GM12872 (cell line): Measurements from ENCODE around the gene ATP11A.

Experiments
- TF ChIP-seq, protein P1 (sequence below): IDR thresholded peaks from 3 replicates; pipeline ENCODE4 v1.5.1; 2011; ENCODE audit warnings: low read depth, mild to moderate bottlenecking, low read length, moderate library complexity; ENCODE audit not compliant: insufficient read depth

Gene ATP11A

DNA sequence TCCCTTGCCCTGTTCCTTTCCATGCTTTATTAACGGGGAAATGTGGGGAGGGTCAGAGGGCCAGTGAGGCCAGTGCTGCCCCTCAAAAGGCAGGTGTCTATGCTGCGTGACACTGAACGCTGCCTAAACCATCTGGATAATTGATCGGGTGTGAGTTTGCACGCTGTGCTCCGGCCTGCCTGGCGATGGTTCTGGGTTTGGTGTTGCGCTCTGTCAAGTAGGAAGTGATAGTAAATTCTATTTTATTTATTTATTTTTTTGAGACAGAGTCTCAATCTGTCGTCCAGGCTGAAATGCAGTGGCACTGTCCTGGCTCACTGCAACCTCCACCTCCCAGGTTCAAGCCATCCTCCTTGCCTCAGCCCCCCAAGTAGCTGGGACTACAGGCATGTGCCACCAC lies 86.5 kb downstream of the ATP11A start:
- TF ChIP-seq, protein P1, sequence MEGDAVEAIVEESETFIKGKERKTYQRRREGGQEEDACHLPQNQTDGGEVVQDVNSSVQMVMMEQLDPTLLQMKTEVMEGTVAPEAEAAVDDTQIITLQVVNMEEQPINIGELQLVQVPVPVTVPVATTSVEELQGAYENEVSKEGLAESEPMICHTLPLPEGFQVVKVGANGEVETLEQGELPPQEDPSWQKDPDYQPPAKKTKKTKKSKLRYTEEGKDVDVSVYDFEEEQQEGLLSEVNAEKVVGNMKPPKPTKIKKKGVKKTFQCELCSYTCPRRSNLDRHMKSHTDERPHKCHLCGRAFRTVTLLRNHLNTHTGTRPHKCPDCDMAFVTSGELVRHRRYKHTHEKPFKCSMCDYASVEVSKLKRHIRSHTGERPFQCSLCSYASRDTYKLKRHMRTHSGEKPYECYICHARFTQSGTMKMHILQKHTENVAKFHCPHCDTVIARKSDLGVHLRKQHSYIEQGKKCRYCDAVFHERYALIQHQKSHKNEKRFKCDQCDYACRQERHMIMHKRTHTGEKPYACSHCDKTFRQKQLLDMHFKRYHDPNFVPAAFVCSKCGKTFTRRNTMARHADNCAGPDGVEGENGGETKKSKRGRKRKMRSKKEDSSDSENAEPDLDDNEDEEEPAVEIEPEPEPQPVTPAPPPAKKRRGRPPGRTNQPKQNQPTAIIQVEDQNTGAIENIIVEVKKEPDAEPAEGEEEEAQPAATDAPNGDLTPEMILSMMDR = no peak

DNA sequence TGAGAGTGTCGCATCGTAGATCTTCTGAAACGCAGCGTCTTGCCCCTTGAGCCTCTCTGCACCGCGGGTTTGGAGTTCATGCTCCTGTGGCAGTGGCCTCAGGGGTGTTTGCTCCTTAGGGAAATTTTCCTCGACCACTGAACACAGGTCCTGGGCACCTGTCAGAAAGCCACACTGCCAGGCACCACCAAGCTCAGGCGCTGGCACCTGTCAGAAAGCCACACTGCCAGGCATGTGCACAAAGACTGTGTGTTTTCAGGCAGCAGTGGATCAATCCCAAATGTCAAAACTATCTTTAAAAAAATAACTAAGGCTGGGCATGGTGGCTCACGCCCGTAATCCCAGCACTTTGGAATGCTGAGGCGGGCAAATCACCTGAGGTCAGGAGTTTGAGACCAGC lies 87.1 kb downstream of the ATP11A start:
- TF ChIP-seq, protein P1 = no peak

DNA sequence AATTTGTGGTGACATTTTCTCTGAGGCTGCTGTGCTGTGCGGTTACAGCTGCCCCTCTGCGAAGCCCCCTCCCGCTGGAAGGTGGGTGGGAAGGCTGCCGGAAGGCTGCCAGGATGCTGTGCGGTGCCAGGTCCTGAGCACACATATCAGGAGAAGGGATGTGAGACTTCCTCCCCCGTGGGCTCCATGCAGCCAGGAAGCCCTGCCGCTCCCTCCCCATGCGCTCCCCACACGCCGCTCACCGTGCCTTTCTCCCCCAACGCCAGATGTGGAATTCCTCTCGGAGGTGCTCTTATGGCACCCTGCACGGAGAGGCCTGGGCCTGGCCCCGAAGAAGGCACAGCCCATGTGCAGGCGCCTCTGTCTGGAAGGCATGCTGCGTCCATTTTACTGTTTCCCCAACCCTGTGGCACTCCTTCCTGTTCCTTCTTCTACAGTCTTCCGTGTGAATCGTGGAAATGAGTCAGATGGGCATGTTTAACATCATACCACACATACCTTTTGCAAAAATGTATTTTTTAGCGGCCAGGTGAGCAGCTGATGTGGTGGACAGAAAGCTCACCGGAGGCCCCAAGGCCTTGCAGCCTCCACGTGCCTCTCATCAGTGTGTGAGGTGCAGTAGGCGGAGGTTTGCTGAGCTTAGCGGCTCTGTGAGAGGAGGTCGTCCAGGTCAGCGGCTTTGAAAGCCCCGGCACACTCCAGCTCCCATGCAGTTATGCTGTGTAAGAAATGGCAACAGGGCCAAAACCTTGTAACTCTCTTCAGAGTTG lies 88.0 kb downstream of the ATP11A start:
- TF ChIP-seq, protein P1 = no peak

DNA sequence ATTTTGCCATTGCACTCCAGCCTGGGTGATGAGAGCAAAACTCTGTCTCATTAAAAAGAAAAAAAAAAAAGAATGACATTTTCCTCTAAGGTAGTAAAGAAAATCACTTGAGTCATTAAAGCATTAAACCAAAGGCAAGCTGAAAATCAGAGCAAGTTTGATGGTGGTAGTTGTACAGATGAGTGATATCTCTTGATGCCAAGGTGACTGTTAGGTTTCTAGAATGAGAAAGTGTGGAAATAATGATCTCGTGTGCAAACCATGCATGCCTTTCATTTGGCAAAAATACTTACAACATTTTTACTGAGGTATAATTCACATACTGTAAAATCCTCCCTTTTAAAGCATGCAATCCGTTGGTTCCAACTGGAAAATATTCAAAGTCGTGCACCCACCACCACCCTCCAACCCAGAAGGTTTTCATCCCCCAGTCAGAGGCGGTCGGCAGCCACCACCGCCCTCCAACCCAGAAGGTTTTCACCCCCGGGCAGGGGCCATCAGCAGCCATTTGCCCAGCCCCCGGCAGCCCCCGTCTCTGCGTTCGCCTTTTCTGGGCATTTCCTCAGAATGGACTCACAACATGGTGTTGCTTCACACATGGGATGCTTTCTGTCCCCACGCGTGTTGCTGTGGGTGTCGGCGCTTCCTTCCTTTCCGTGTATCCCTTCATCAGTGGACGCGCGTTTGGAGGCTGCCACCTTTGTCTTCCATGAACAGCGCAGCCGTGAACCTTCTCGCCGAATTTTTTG lies 90.2 kb downstream of the ATP11A start:
- TF ChIP-seq, protein P1 = no peak

DNA sequence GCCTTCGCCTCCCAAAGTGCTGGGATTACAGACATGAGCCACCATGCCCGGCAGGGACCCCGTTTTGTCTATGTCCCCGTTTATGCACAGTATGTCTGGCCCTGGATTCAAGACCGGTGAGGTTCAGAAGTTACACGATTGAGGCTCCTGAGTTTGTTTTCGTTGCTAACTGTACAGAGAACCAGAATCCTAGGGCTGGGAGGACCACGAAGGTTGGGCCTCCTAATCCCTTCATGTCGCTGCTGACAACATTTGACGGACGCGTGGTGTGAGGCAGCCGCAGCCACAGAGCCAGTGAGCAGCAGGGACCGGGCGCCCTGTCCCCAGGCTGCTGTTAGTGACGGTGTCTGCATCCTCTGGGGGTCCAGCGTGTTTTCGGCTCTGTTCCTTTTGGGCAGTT lies 91.4 kb downstream of the ATP11A start:
- TF ChIP-seq, protein P1 = no peak

DNA sequence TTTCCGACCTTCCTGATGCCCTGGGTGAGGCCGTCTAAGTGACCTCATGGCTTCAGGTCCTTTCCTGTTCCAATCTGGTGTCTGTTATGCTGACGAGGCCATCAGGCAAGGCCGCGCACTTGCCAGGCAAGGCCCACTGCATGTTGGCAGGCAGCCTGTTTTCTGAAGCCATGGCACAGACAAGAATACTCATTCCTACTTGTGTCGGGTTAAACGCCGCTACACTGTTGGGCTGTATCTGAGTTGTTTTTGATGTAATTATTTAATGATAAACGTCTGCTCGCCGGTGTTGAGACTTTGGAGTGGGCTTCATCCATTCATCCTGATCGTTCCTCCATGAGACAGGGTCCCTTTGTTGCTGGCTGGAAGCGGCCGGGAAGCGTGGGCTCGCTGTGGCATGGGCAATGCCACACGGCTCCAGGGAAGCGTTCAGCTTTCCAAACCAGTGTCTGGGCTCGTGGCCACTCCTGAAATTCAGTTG lies 92.1 kb downstream of the ATP11A start:
- TF ChIP-seq, protein P1 = no peak

DNA sequence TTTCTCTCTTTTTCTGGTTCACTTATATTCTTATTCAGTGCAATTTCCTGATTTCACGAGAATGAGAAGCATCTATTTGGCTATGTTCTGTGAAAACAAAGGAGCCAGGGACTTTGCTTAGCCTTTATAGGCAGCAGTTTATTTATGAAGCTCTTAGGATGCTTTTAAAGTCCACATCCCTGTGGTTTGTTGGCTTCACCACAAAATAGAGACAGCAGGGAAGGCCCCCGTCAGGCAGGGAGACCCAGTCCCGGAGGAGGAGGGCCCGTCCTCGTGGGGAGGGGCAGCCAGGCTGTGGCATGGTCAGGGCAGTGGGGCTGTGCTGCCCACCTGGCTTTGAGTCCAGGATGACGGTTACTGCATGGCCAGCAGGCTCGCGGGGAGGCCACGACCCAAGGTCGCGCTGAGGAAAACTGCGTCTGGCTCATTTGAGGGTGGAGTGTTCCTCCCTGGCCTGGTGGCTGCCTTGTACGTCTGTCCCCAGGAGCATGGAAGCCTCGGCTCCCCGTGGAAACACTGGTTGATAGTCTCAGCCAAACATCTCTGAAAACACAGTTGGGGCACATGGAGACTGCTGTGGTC lies 92.7 kb downstream of the ATP11A start:
- TF ChIP-seq, protein P1 = no peak
